Ishikawa (cell line): ENCODE results near the gene APOB.

Source experiments
- CEBPB ChIP-seq: IDR thresholded peaks from 2 replicates; pipeline ENCODE4 v1.6.1; 2012
- CREB1 ChIP-seq: IDR thresholded peaks from 2 replicates; pipeline ENCODE4 v1.6.1; 2012; ENCODE audit warnings: low read depth
- EGR1 ChIP-seq: IDR thresholded peaks from 2 replicates; pipeline ENCODE4 v1.6.1; 2012
- EP300 ChIP-seq: IDR thresholded peaks from 2 replicates; pipeline ENCODE4 v1.6.1; 2012; ENCODE audit warnings: borderline replicate concordance
- FOXM1 ChIP-seq: IDR thresholded peaks from 2 replicates; pipeline ENCODE4 v1.6.1; 2012; ENCODE audit warnings: low read depth, borderline replicate concordance
- MAX ChIP-seq: IDR thresholded peaks from 2 replicates; pipeline ENCODE4 v1.6.1; 2012
- NFIC ChIP-seq: IDR thresholded peaks from 2 replicates; pipeline ENCODE4 v1.6.1; 2012
- RAD21 ChIP-seq: IDR thresholded peaks from 2 replicates; pipeline ENCODE4 v1.6.1; 2012; ENCODE audit warnings: low read depth
- REST ChIP-seq: IDR thresholded peaks from 2 replicates; pipeline ENCODE4 v1.6.1; 2012; ENCODE audit warnings: low read depth, mild to moderate bottlenecking
- TAF1 ChIP-seq: IDR thresholded peaks from 2 replicates; pipeline ENCODE4 v1.6.1; 2012; ENCODE audit warnings: low read depth, mild to moderate bottlenecking
- TCF12 ChIP-seq: IDR thresholded peaks from 2 replicates; pipeline ENCODE4 v1.6.1; 2012; ENCODE audit warnings: low read depth
- TEAD4 ChIP-seq: IDR thresholded peaks from 2 replicates; pipeline ENCODE4 v1.6.1; 2012
- USF1 ChIP-seq: IDR thresholded peaks from 2 replicates; pipeline ENCODE4 v1.6.1; 2012
- YY1 ChIP-seq: IDR thresholded peaks from 2 replicates; pipeline ENCODE4 v1.6.1; 2012; ENCODE audit warnings: low read depth
- ZBTB7A ChIP-seq: IDR thresholded peaks from 2 replicates; pipeline ENCODE4 v1.6.1; 2012; ENCODE audit warnings: low read depth

Gene APOB

GRCh38 chr2:21043744-21044532, at the start of gene APOB:
Gene APOB (minus strand): TSS chr2:21044073. CDS start chr2:21043945, 128 bp downstream.
- TF ChIP-seq TEAD4 (no peak), CREB1 (no peak), NFIC (no peak), MAX (no peak), TAF1 (no peak), TCF12 (no peak), YY1 (no peak), RAD21 (no peak), FOXM1 (no peak), USF1 (no peak), EP300 (no peak), EGR1 (no peak)

GRCh38 chr2:21092308-21092869, 48.5 kb upstream of the APOB start:
- TF ChIP-seq CREB1 (no peak), TCF12 (no peak), RAD21 (no peak), CEBPB (no peak), TAF1 (no peak), USF1 (no peak), MAX (no peak), REST (no peak), EP300 (no peak), YY1 (no peak), NFIC (no peak), EGR1 (no peak)

GRCh38 chr2:21084401-21084800, 40.5 kb upstream of the APOB start:
- no peak for TF ChIP-seq CREB1
- TF ChIP-seq TCF12 = no peak
- no peak for TF ChIP-seq RAD21
- no peak for TF ChIP-seq EP300
- TF ChIP-seq TAF1 = no peak
- no peak for TF ChIP-seq CEBPB

GRCh38 chr2:21083482-21083881, 39.6 kb upstream of the APOB start:
- TF ChIP-seq ZBTB7A (no peak), CREB1 (no peak), TCF12 (no peak), MAX (no peak), EGR1 (no peak), CEBPB (no peak), RAD21 (no peak), FOXM1 (no peak), REST (no peak), USF1 (no peak), TEAD4 (no peak), EP300 (no peak), YY1 (no peak), TAF1 (no peak), NFIC (no peak)

GRCh38 chr2:21078296-21078695, 34.4 kb upstream of the APOB start:
- TF ChIP-seq TAF1 = no peak
